Tibial nerve (tissue), 4 donors: Measurements from ENCODE around the gene NT5C2.
"Not testable (repeated sequence)": the region's sequence is repeated elsewhere in the genome, so short reads cannot be mapped to it uniquely, and the experiment has no call there.

Source experiments
- EP300 ChIP-seq, 2 donors: sonication (generic); formaldehyde crosslinking; IDR thresholded peaks; one replicate each; pipeline ENCODE4 v1.6.1; 2017; ENCODE audit warnings: antibody characterized with exemption in 2 of 2, mild to moderate bottlenecking in 1 of 2
- POLR2A ChIP-seq, 2 donors: fragments of 450-650 bp; IDR thresholded peaks; one replicate each; pipeline ENCODE4 v1.6.1; 2017; ENCODE audit warnings: antibody characterized with exemption in 2 of 2, mild to moderate bottlenecking in 2 of 2, moderate library complexity in 2 of 2
- TF ChIP-seq, protein P1 (sequence below), 5 experiments: fragments of 200-600 bp in 3 of 5; fragments of 450-650 bp in 2 of 5; sonication (generic) in 3 of 5; IDR thresholded peaks; one replicate each; pipeline ENCODE4 v1.5.1; 2016 to 2019; ENCODE audit warnings: antibody characterized with exemption in 5 of 5, mild to moderate bottlenecking in 3 of 5, moderate library complexity in 2 of 5

DNA sequence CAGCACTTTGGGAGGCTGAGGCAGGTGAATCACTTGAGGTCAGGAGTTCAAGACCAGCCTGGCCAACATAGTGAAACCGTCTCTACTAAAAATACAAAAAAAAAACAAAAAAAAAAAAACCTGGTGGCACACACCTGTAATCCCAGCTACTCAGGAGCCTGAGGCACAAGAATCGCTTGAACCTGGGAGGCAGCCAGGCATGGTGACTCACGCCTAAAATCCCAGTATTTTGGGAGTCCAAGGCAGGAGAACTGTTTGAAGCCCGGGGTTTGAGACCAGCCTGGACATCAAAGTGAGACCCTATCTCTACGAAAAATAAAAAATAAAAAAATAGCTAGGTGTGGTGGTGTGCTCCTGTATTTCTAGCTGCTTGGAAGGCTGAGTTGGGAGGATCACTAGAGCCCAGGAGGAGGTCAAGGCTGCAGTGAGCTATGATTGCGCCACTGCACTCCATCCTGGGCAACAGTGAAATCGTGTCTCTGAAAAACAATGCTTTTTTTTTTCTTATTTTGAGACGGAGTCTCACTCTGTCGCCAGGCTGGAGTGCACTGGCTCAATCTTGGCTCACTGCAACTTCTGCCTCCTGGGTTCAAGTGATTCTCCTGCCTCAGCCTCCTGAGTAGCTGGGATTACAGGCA lies 29.2 kb downstream of the NT5C2 start:
- TF ChIP-seq, protein P1, sequence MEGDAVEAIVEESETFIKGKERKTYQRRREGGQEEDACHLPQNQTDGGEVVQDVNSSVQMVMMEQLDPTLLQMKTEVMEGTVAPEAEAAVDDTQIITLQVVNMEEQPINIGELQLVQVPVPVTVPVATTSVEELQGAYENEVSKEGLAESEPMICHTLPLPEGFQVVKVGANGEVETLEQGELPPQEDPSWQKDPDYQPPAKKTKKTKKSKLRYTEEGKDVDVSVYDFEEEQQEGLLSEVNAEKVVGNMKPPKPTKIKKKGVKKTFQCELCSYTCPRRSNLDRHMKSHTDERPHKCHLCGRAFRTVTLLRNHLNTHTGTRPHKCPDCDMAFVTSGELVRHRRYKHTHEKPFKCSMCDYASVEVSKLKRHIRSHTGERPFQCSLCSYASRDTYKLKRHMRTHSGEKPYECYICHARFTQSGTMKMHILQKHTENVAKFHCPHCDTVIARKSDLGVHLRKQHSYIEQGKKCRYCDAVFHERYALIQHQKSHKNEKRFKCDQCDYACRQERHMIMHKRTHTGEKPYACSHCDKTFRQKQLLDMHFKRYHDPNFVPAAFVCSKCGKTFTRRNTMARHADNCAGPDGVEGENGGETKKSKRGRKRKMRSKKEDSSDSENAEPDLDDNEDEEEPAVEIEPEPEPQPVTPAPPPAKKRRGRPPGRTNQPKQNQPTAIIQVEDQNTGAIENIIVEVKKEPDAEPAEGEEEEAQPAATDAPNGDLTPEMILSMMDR (IDR thresholded peaks at IDR 0.05) = not testable (repeated sequence)
- not testable (repeated sequence) for TF ChIP-seq POLR2A, EP300 (IDR thresholded peaks at IDR 0.05)
